GM18951 (cell line): ENCODE measurements around the gene HPCAL1.
"Not testable (repeated sequence)": the region's sequence is repeated elsewhere in the genome, so short reads cannot be mapped to it uniquely, and the experiment has no call there.

Experiments
- POLR2A ChIP-seq: IDR thresholded peaks from 4 replicates; pipeline ENCODE4 v1.6.1; 2011; ENCODE audit warnings: mild to moderate bottlenecking; ENCODE audit not compliant: insufficient read length, insufficient read depth; ENCODE audit errors: extremely low read depth
- in situ Hi-C: fragments of 300-500 bp; cut with MboI; formaldehyde crosslinking; loops from one replicate; pipeline ENCODE4 v1.12.0; 2022; ENCODE audit warnings: low sequenced_read_pairs, mixed read lengths, inconsistent platforms; ENCODE audit not compliant: unreplicated experiment

Gene HPCAL1

GRCh38 chr2:10282611-10283105 is 20.0 kb upstream of the HPCAL1 start:
- in situ Hi-C loops: no loop called here
- no peak for TF ChIP-seq POLR2A

- in situ Hi-C loops: no loop called here
- no peak for TF ChIP-seq POLR2A
Measured at GRCh38 chr2:10283106-10284062, 19.3 kb upstream of the HPCAL1 start.

GRCh38 chr2:10284108-10284870 is 18.4 kb upstream of the HPCAL1 start:
- in situ Hi-C loops: no loop called here
- TF ChIP-seq POLR2A: no peak

GRCh38 chr2:10285191-10285555 is 17.5 kb upstream of the HPCAL1 start:
- TF ChIP-seq POLR2A: no peak
- in situ Hi-C loops: no loop called here

GRCh38 chr2:10285556-10286198 is 17.0 kb upstream of the HPCAL1 start:
- no peak for TF ChIP-seq POLR2A
- in situ Hi-C loops: no loop called here

- TF ChIP-seq POLR2A: no peak
- in situ Hi-C loops: no loop called here
Measured at GRCh38 chr2:10286216-10287037, 16.3 kb upstream of the HPCAL1 start.

- TF ChIP-seq POLR2A: no peak
Measured at GRCh38 chr2:10287761-10288160, 14.9 kb upstream of the HPCAL1 start.

GRCh38 chr2:10288606-10289005 is 14.1 kb upstream of the HPCAL1 start:
- in situ Hi-C loops: no loop called here

More at GRCh38 chr2:10287761-10288160, 14.9 kb upstream of the HPCAL1 start:
- in situ Hi-C loops: no loop called here

GRCh38 chr2:10289352-10289751 is 13.4 kb upstream of the HPCAL1 start:
- no peak for TF ChIP-seq POLR2A
- in situ Hi-C loops: no loop called here

More at GRCh38 chr2:10288606-10289005, 14.1 kb upstream of the HPCAL1 start:
- TF ChIP-seq POLR2A: no peak

- in situ Hi-C loops: no loop called here
- no peak for TF ChIP-seq POLR2A
Measured at GRCh38 chr2:10289891-10290290, 12.8 kb upstream of the HPCAL1 start.

GRCh38 chr2:10291376-10291775 is 11.3 kb upstream of the HPCAL1 start:
- in situ Hi-C loops: not testable (repeated sequence)

GRCh38 chr2:10292033-10292432 is 10.7 kb upstream of the HPCAL1 start:
- TF ChIP-seq POLR2A: no peak

GRCh38 chr2:10293603-10294002 is 9.1 kb upstream of the HPCAL1 start:
- in situ Hi-C loops: no loop called here
- TF ChIP-seq POLR2A: no peak

More at GRCh38 chr2:10292033-10292432, 10.7 kb upstream of the HPCAL1 start:
- in situ Hi-C loops: no loop called here

- TF ChIP-seq POLR2A: no peak
- in situ Hi-C loops: no loop called here
Measured at GRCh38 chr2:10294077-10294476, 8.6 kb upstream of the HPCAL1 start.

- in situ Hi-C loops: not testable (repeated sequence)
Measured at GRCh38 chr2:10295649-10296048, 7.1 kb upstream of the HPCAL1 start.
